Measurements from ENCODE around the gene NDUFS5. TPM values are rescaled to one million over a fixed set of nuclear protein-coding genes. Genes with fewer than 3 reads are reported as not detected.
"Not testable (repeated sequence)": the region's sequence is repeated elsewhere in the genome, so short reads cannot be mapped to it uniquely, and the experiment has no call there.

The NDUFS5 gene
- total RNA-seq, 1 donor from 2014 or later: 360 TPM

- Mint-ChIP-seq H3K36me3 (ENCODE audit: low read depth, unreplicated experiment) (peaks cover 6% of the 10 kb centered on the region), H3K27me3 (ENCODE audit: low read depth, unreplicated experiment) (no peaks in the 10 kb centered on the region), H3K4me3 (ENCODE audit: unreplicated experiment) (no peak overlapping the region), H3K27ac (ENCODE audit: unreplicated experiment) (no peak overlapping the region), H3K9me3 (ENCODE audit: unreplicated experiment) (no peaks in the 10 kb centered on the region), H3K4me1 (ENCODE audit: low read depth, unreplicated experiment) (peaks cover 22% of the 10 kb centered on the region)
- H3K79me2 ChIP-seq (ENCODE audit: insufficient read depth, low read length): no peaks in the 10 kb centered on the region
- H3K9ac ChIP-seq (ENCODE audit: low read length): no peak overlapping the region
- H3K4me2 ChIP-seq (ENCODE audit: low read length): no peak overlapping the region
- H3K27ac ChIP-seq (ENCODE audit: low read depth, low read length): no peak overlapping the region
- H3K4me3 ChIP-seq (ENCODE audit: insufficient read depth, low read depth, low read length): no peak overlapping the region
- H3K4me1 ChIP-seq (ENCODE audit: insufficient read depth, low read length): peaks cover 15% of the 10 kb centered on the region
- no peak overlapping the region for H2AFZ ChIP-seq (ENCODE audit: low read depth, low read length)
- H3K27me3 ChIP-seq (ENCODE audit: insufficient read depth, low read length): no peaks in the 10 kb centered on the region
- no peaks in the 10 kb centered on the region for H4K20me1 ChIP-seq (ENCODE audit: insufficient read depth, low read length)
- DNase-seq (ENCODE audit: low read depth): no peak
- no peaks in the 10 kb centered on the region for H3K9me3 ChIP-seq (ENCODE audit: insufficient read depth, low read depth, low read length)
- FAIRE-seq: no peak
- no peaks in the 10 kb centered on the region for H3K36me3 ChIP-seq (ENCODE audit: insufficient read depth, low read length)
- no peak for TF ChIP-seq CTCF (IDR thresholded peaks at IDR 0.05; ENCODE audit: insufficient read depth, low read depth, low read length)
- no peak for TF ChIP-seq EZH2 (IDR thresholded peaks at IDR 0.05; ENCODE audit: insufficient read depth, low read length)
These were observed 23.9 kb downstream of the NDUFS5 start for GRCh38 chr1:39050001-39050400.

DNA sequence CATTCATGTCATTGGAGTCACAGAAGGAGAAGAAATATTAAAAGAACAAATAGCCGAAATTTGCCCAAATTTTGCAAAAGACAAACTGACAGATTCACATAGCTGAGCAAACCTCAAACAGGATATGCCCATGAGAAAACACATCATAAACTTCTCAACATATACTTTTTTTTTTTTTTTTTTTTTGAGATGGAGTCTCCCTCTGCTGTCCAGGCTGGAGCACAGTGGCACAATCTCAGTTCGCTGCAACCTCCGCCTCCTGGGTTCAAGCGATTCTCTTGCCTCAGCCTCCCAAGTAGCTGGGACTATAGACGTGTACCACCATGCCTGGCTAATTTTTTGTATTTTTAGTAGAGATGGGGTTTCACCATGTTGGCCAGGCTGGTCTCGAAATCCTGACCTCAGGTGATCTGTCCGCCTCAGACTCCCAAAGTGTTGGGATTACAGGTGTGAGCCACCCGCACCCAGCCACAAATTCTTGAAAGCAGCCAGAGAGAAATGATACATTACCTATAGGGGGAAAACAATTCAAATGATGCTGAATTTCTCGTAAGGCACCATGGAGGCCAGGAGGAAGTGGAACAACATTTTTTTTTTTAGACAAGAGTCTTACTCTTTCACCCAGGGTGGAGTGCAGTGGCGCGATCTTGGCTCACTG, 25.2 kb downstream of the NDUFS5 start:
- H3K27me3 Mint-ChIP-seq (ENCODE audit: low read depth, unreplicated experiment); H3K4me2 ChIP-seq (ENCODE audit: low read length); H3K27ac Mint-ChIP-seq (ENCODE audit: unreplicated experiment): not testable (repeated sequence)

GRCh38 chr1:39051956-39052355, 25.8 kb downstream of the NDUFS5 start:
- Histone ChIP-seq H3K4me3 (ENCODE audit: insufficient read depth, low read depth, low read length) (no peak overlapping the region), H3K27ac (ENCODE audit: low read depth, low read length) (no peak overlapping the region), H3K79me2 (ENCODE audit: insufficient read depth, low read length) (no peaks in the 10 kb centered on the region), H3K4me2 (ENCODE audit: low read length) (no peak overlapping the region), H3K4me1 (ENCODE audit: insufficient read depth, low read length) (peaks cover 12% of the 10 kb centered on the region), H4K20me1 (ENCODE audit: insufficient read depth, low read length) (no peaks in the 10 kb centered on the region), H3K36me3 (ENCODE audit: insufficient read depth, low read length) (no peaks in the 10 kb centered on the region), H3K9me3 (ENCODE audit: insufficient read depth, low read depth, low read length) (no peaks in the 10 kb centered on the region), H3K27me3 (ENCODE audit: insufficient read depth, low read length) (no peaks in the 10 kb centered on the region), H2AFZ (ENCODE audit: low read depth, low read length) (no peak overlapping the region), H3K9ac (ENCODE audit: low read length) (no peak overlapping the region)
- Mint-ChIP-seq H3K4me3 (ENCODE audit: unreplicated experiment) (peak overlapping the region; percentile 54), H3K27ac (ENCODE audit: unreplicated experiment) (peak overlapping the region; percentile 55), H3K27me3 (ENCODE audit: low read depth, unreplicated experiment) (no peaks in the 10 kb centered on the region), H3K9me3 (ENCODE audit: unreplicated experiment) (no peaks in the 10 kb centered on the region), H3K4me1 (ENCODE audit: low read depth, unreplicated experiment) (peaks cover 16% of the 10 kb centered on the region), H3K36me3 (ENCODE audit: low read depth, unreplicated experiment) (peaks cover 6% of the 10 kb centered on the region)
- FAIRE-seq (no peak), DNase-seq (ENCODE audit: low read depth) (no peak)
- no peak for TF ChIP-seq CTCF (IDR thresholded peaks at IDR 0.05; ENCODE audit: insufficient read depth, low read depth, low read length)
- no peak for TF ChIP-seq EZH2 (IDR thresholded peaks at IDR 0.05; ENCODE audit: insufficient read depth, low read length)

More for the DNA sequence above, 25.2 kb downstream of the NDUFS5 start:
- not testable (repeated sequence) for H3K36me3 ChIP-seq (ENCODE audit: insufficient read depth, low read length); H2AFZ ChIP-seq (ENCODE audit: low read depth, low read length); H3K9me3 Mint-ChIP-seq (ENCODE audit: unreplicated experiment); H4K20me1 ChIP-seq (ENCODE audit: insufficient read depth, low read length); H3K79me2 ChIP-seq (ENCODE audit: insufficient read depth, low read length); H3K9me3 ChIP-seq (ENCODE audit: insufficient read depth, low read depth, low read length); H3K27me3 ChIP-seq (ENCODE audit: insufficient read depth, low read length); H3K4me3 Mint-ChIP-seq (ENCODE audit: unreplicated experiment); H3K27ac ChIP-seq (ENCODE audit: low read depth, low read length); DNase-seq (ENCODE audit: low read depth); H3K36me3 Mint-ChIP-seq (ENCODE audit: low read depth, unreplicated experiment); H3K9ac ChIP-seq (ENCODE audit: low read length); FAIRE-seq; H3K4me3 ChIP-seq (ENCODE audit: insufficient read depth, low read depth, low read length)
- H3K4me1 Mint-ChIP-seq (ENCODE audit: low read depth, unreplicated experiment): peaks cover 22% of the 10 kb centered on the region
- peaks cover 15% of the 10 kb centered on the region for H3K4me1 ChIP-seq (ENCODE audit: insufficient read depth, low read length)

- FAIRE-seq; H3K9ac ChIP-seq (ENCODE audit: low read length); H3K36me3 Mint-ChIP-seq (ENCODE audit: low read depth, unreplicated experiment); H3K79me2 ChIP-seq (ENCODE audit: insufficient read depth, low read length); H2AFZ ChIP-seq (ENCODE audit: low read depth, low read length); H3K4me3 ChIP-seq (ENCODE audit: insufficient read depth, low read depth, low read length); H4K20me1 ChIP-seq (ENCODE audit: insufficient read depth, low read length); DNase-seq (ENCODE audit: low read depth); H3K9me3 Mint-ChIP-seq (ENCODE audit: unreplicated experiment); H3K27me3 ChIP-seq (ENCODE audit: insufficient read depth, low read length); H3K36me3 ChIP-seq (ENCODE audit: insufficient read depth, low read length); H3K4me1 ChIP-seq (ENCODE audit: insufficient read depth, low read length); H3K27ac ChIP-seq (ENCODE audit: low read depth, low read length); H3K27ac Mint-ChIP-seq (ENCODE audit: unreplicated experiment); H3K4me3 Mint-ChIP-seq (ENCODE audit: unreplicated experiment); H3K27me3 Mint-ChIP-seq (ENCODE audit: low read depth, unreplicated experiment); H3K4me2 ChIP-seq (ENCODE audit: low read length); H3K4me1 Mint-ChIP-seq (ENCODE audit: low read depth, unreplicated experiment); H3K9me3 ChIP-seq (ENCODE audit: insufficient read depth, low read depth, low read length): not testable (repeated sequence)
These were observed 29.1 kb downstream of the NDUFS5 start for GRCh38 chr1:39055213-39055710.

GRCh38 chr1:39061516-39061915, 35.4 kb downstream of the NDUFS5 start:
- H3K4me1 Mint-ChIP-seq (ENCODE audit: low read depth, unreplicated experiment); H3K4me3 Mint-ChIP-seq (ENCODE audit: unreplicated experiment); H3K27ac ChIP-seq (ENCODE audit: low read depth, low read length); DNase-seq (ENCODE audit: low read depth); H3K4me1 ChIP-seq (ENCODE audit: insufficient read depth, low read length); H3K79me2 ChIP-seq (ENCODE audit: insufficient read depth, low read length); H4K20me1 ChIP-seq (ENCODE audit: insufficient read depth, low read length); H3K36me3 Mint-ChIP-seq (ENCODE audit: low read depth, unreplicated experiment); H3K9me3 Mint-ChIP-seq (ENCODE audit: unreplicated experiment); H3K36me3 ChIP-seq (ENCODE audit: insufficient read depth, low read length); H3K27me3 ChIP-seq (ENCODE audit: insufficient read depth, low read length); FAIRE-seq; H3K9ac ChIP-seq (ENCODE audit: low read length); H3K4me2 ChIP-seq (ENCODE audit: low read length); H3K4me3 ChIP-seq (ENCODE audit: insufficient read depth, low read depth, low read length); H3K27ac Mint-ChIP-seq (ENCODE audit: unreplicated experiment); H2AFZ ChIP-seq (ENCODE audit: low read depth, low read length); H3K9me3 ChIP-seq (ENCODE audit: insufficient read depth, low read depth, low read length); H3K27me3 Mint-ChIP-seq (ENCODE audit: low read depth, unreplicated experiment): not testable (repeated sequence)
